OCI-LY3 (cell line): ENCODE results near the gene TTC16.

Source experiments
- H2AFZ ChIP-seq: fragments of 200-600, 300-600 bp; shearing (Covaris generic); 2 replicates; pipeline ENCODE4 v1.6.0; 2014; ENCODE audit warnings: antibody characterized with exemption, low read depth, low read length
- H3K27ac ChIP-seq: fragments of 200-600, 300-600 bp; sonication (generic); 2 replicates; pipeline ENCODE4 v1.5.1; 2014; ENCODE audit warnings: mild to moderate bottlenecking, low read length, moderate library complexity, mixed read lengths
- H3K27me3 ChIP-seq: fragments of 200-600, 300-600 bp; sonication (generic); 2 replicates; pipeline ENCODE4 v1.6.1; 2014; ENCODE audit warnings: low read depth, low read length, mixed read lengths
- H3K36me3 ChIP-seq: fragments of 200-600, 300-600 bp; sonication (generic); replicated peaks from 2 replicates; pipeline ENCODE3; 2014; ENCODE audit warnings: low read depth, low read length, mixed read lengths
- H3K4me1 ChIP-seq: fragments of 300-600, 200-600 bp; sonication (generic); 2 replicates; pipeline ENCODE4 v1.6.1; 2014; ENCODE audit warnings: low read length, mixed read lengths
- H3K4me2 ChIP-seq: fragments of 200-600, 300-600 bp; sonication (generic); 2 replicates; pipeline ENCODE4 v1.6.1; 2014; ENCODE audit warnings: low read length, mixed read lengths
- H3K4me3 ChIP-seq: fragments of 300-600, 200-600 bp; sonication (generic); 2 replicates; pipeline ENCODE4 v1.5.1; 2014; ENCODE audit warnings: antibody characterized with exemption, mild to moderate bottlenecking, low read length, moderate library complexity
- H3K79me2 ChIP-seq: fragments of 300-600, 200-600 bp; shearing (Covaris generic); 2 replicates; pipeline ENCODE4 v1.6.1; 2014; ENCODE audit warnings: mild to moderate bottlenecking, low read length, mixed read lengths
- H3K9ac ChIP-seq: fragments of 300-600, 200-600 bp; shearing (Covaris generic); 2 replicates; pipeline ENCODE4 v1.6.0; 2014; ENCODE audit warnings: mild to moderate bottlenecking, low read length, moderate library complexity
- H3K9me3 ChIP-seq: fragments of 200-600, 300-600 bp; shearing (Covaris generic); 2 replicates; pipeline ENCODE4 v1.6.1; 2014; ENCODE audit warnings: low read length, mixed read lengths; ENCODE audit not compliant: insufficient read depth
- H4K20me1 ChIP-seq: fragments of 200-600, 300-600 bp; sonication (generic); 2 replicates; pipeline ENCODE4 v1.6.1; 2016; ENCODE audit warnings: low read length, mixed read lengths; ENCODE audit not compliant: insufficient read depth
- EZH2phosphoT487 ChIP-seq: fragments of 200-600 bp; shearing (Covaris generic); IDR thresholded peaks from 2 replicates; pipeline ENCODE4 v1.6.1; 2018; ENCODE audit warnings: antibody characterized with exemption, mixed run types, low read depth
- TF ChIP-seq, protein P1 (sequence below): fragments of 200-600, 300-600 bp; sonication (generic); IDR thresholded peaks from 2 replicates; pipeline ENCODE4 v1.5.1; 2014; ENCODE audit warnings: antibody characterized with exemption, low read length, low read depth

Gene TTC16

DNA sequence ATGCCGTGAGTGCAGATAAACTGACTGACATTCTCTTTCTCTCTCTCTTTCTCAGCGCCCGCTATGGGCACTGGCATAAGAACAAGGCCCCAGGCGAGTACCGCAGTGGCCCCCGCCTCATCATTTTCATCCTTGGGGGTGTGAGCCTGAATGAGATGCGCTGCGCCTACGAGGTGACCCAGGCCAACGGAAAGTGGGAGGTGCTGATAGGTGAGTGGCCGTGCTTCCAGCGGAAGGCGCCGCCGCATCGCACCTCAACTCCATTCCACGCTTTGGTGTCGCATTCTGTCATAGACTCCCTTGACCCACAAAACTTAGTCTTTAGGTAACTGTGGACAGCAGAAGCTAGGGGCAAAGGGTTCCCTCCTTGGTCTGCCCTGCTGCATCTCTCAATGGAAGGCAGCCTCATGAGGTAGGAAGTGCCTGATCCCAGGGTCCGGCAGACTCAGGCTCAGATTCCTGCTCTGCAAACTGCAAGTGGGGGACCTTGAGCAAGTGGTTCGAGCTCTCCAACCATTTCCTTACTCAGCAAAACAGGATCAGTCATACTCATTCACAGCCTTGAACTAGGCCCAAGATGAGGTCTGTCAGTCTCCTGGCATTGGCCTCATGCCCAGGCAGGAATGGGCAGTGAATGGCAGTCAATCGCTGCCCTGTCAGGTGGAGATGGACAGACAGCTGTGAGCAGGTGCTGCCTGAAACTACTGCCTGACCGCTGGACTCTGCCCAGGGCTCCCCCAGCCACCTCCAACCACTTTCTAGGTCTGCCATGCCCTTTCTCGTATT lies 33.3 kb upstream of the TTC16 start:
- no peaks in the 10 kb centered on the region for H3K4me1 ChIP-seq

DNA sequence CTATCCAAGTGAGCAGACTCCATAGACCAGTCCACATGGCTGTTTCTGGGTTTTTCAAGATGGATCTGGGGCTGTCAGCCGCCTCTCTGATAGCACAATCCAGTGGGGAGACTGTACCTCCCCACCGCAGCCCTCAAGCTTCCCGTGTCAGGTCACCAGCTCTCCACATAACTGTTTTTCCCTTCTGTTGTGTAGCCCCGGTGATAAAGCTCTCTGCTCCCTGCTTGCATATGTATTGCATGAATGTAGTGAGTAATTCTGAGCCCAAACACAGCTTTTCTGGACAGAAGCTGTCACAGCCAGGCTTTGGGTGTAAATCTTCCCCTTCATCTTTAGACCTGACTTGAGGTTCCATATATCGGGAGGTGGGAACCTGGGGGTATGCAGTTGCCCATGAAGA lies 32.2 kb upstream of the TTC16 start:
- H2AFZ ChIP-seq, result no peak overlapping the region
- H3K9me3 ChIP-seq, result no peaks in the 10 kb centered on the region
- no peaks in the 10 kb centered on the region for H3K79me2 ChIP-seq
- no peaks in the 10 kb centered on the region for H3K36me3 ChIP-seq
- no peak overlapping the region for H3K4me2 ChIP-seq
- no peaks in the 10 kb centered on the region for H4K20me1 ChIP-seq
- TF ChIP-seq, protein P1, sequence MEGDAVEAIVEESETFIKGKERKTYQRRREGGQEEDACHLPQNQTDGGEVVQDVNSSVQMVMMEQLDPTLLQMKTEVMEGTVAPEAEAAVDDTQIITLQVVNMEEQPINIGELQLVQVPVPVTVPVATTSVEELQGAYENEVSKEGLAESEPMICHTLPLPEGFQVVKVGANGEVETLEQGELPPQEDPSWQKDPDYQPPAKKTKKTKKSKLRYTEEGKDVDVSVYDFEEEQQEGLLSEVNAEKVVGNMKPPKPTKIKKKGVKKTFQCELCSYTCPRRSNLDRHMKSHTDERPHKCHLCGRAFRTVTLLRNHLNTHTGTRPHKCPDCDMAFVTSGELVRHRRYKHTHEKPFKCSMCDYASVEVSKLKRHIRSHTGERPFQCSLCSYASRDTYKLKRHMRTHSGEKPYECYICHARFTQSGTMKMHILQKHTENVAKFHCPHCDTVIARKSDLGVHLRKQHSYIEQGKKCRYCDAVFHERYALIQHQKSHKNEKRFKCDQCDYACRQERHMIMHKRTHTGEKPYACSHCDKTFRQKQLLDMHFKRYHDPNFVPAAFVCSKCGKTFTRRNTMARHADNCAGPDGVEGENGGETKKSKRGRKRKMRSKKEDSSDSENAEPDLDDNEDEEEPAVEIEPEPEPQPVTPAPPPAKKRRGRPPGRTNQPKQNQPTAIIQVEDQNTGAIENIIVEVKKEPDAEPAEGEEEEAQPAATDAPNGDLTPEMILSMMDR, result no peak
- no peak for TF ChIP-seq EZH2phosphoT487
- H3K4me1 ChIP-seq, result no peaks in the 10 kb centered on the region
- H3K9ac ChIP-seq, result no peak overlapping the region
- H3K4me3 ChIP-seq, result no peak overlapping the region
- no peaks in the 10 kb centered on the region for H3K27me3 ChIP-seq
- no peak overlapping the region for H3K27ac ChIP-seq

More for the DNA sequence above, 33.3 kb upstream of the TTC16 start:
- Histone ChIP-seq H3K36me3 (no peaks in the 10 kb centered on the region), H3K4me2 (no peak overlapping the region), H3K27ac (no peak overlapping the region), H2AFZ (no peak overlapping the region), H4K20me1 (no peaks in the 10 kb centered on the region), H3K9me3 (no peaks in the 10 kb centered on the region), H3K27me3 (no peaks in the 10 kb centered on the region), H3K9ac (no peak overlapping the region), H3K79me2 (no peaks in the 10 kb centered on the region), H3K4me3 (no peak overlapping the region)
- TF ChIP-seq EZH2phosphoT487, result no peak
- TF ChIP-seq, protein P1, result no peak

DNA sequence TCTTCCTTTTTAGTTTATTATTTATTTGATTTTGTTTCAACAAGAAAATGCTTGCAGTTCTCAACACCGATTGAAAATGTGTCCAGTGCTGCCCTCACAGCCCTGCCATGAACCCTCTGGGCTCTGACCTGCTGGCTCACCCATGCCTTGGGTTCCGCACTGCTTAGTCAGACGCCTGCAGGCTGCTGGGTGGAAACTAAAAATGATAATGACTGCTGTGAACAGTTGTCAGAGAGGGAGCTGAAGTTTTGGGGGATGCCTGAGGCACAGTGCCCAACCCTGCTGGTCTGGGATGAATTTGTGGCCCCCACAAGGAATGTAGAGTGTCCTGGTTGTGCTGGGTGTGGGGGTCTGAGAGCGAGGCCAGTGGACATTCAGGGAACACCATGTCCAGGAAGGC lies 31.3 kb upstream of the TTC16 start:
- Histone ChIP-seq H2AFZ (no peak overlapping the region), H3K9ac (no peak overlapping the region), H3K27me3 (no peaks in the 10 kb centered on the region), H3K27ac (no peak overlapping the region), H3K9me3 (no peaks in the 10 kb centered on the region), H4K20me1 (no peaks in the 10 kb centered on the region), H3K4me1 (no peaks in the 10 kb centered on the region), H3K79me2 (no peaks in the 10 kb centered on the region), H3K4me3 (no peak overlapping the region), H3K4me2 (no peak overlapping the region), H3K36me3 (no peaks in the 10 kb centered on the region)
- no peak for TF ChIP-seq EZH2phosphoT487
- TF ChIP-seq, protein P1, result no peak

DNA sequence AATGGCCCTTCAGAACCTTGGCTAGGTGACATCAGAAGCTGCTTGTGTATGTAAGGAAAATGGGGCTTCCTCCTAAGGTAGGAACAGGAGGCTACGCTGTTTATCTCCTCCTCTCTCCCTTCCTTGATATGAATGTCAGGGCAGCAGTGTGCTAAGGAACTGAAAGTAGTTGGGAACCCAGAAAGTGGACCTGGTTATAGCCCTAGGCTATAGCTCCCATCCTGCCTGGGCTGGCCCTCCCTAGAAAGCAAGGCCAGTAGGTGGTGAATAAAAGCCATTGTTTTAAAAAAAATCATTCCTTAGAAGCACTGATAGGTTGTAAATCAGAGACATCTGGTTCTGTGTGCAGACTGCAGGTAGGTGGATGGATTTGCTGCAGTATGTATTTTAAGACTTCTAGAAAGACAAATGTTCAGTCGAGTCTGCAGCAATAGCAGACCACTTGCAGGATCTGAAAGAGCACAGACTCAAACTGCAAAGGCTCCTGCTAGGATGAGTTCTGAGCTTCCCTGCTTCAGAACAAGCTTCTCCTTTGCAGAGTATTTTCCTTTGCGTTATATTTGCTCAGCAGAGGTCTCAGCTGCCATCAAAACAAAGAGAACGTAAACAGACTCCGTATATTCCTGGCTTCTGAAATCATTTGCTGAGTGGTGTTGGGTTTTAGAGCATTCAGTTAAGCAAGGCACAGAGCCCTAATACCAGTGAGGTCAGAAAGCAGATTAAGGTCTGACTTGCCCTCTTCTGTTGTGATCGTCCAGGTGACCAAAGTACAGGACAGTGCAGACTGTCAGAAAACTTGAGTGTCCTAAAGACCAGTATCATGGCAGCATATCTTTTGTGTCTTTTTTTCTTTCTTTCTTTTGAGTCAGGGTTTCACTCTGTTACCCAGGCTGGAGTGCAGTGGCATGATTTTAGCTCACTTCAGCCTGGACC lies 29.2 kb upstream of the TTC16 start:
- Histone ChIP-seq H2AFZ (no peak overlapping the region), H4K20me1 (no peaks in the 10 kb centered on the region), H3K4me2 (no peak overlapping the region), H3K4me3 (no peak overlapping the region), H3K9me3 (no peaks in the 10 kb centered on the region), H3K36me3 (no peaks in the 10 kb centered on the region), H3K9ac (no peak overlapping the region), H3K4me1 (no peaks in the 10 kb centered on the region), H3K79me2 (no peaks in the 10 kb centered on the region), H3K27me3 (no peaks in the 10 kb centered on the region), H3K27ac (no peak overlapping the region)
- TF ChIP-seq, protein P1, result no peak
- no peak for TF ChIP-seq EZH2phosphoT487
